Memory B cell (primary cell): ENCODE data around the gene KIRREL1.
"Not testable (repeated sequence)": the region's sequence is repeated elsewhere in the genome, so short reads cannot be mapped to it uniquely, and the experiment has no call there.

ENCODE experiments used
- ATAC-seq: fragments of 150-1000 bp; cut with Tn5 transposase; 2 replicates; pipeline ENCODE4 v1.10.0; 2021; ENCODE audit warnings: low read depth, mild to moderate bottlenecking, moderate library complexity
- DNase-seq, 2 donors: peaks; one replicate each; pipeline ENCODE4 v3.0.0; 2022; ENCODE audit warnings: low spot score in 2 of 2
- H3K27ac Mint-ChIP-seq: one replicate; pipeline ENCODE4 v1.8.0; 2022; ENCODE audit warnings: mild to moderate bottlenecking, moderate library complexity, mixed read lengths
- H3K27me3 Mint-ChIP-seq: one replicate; pipeline ENCODE4 v1.8.0; 2022; ENCODE audit warnings: mixed read lengths
- H3K36me3 Mint-ChIP-seq: one replicate; pipeline ENCODE4 v1.8.0; 2022; ENCODE audit warnings: mild to moderate bottlenecking, mixed read lengths
- H3K4me1 Mint-ChIP-seq: one replicate; pipeline ENCODE4 v1.8.0; 2022; ENCODE audit warnings: mixed read lengths
- H3K4me3 Mint-ChIP-seq: one replicate; pipeline ENCODE4 v1.8.0; 2022; ENCODE audit warnings: mild to moderate bottlenecking, moderate library complexity, mixed read lengths
- H3K9me3 Mint-ChIP-seq: one replicate; pipeline ENCODE4 v1.8.0; 2022; ENCODE audit warnings: mixed read lengths

KIRREL1 gene

GRCh38 chr1:158117854-158118704, 124.6 kb downstream of the KIRREL1 start:
- Mint-ChIP-seq H3K27me3 (peaks cover 6% of the 10 kb centered on the region), H3K36me3 (no peaks in the 10 kb centered on the region), H3K27ac (no peak overlapping the region), H3K9me3 (no peaks in the 10 kb centered on the region), H3K4me1 (peaks cover 21% of the 10 kb centered on the region), H3K4me3 (peak overlapping the region; percentile 69)
- ATAC-seq (peak; percentile 56), DNase-seq (peak; percentile 53 to 55)

DNA sequence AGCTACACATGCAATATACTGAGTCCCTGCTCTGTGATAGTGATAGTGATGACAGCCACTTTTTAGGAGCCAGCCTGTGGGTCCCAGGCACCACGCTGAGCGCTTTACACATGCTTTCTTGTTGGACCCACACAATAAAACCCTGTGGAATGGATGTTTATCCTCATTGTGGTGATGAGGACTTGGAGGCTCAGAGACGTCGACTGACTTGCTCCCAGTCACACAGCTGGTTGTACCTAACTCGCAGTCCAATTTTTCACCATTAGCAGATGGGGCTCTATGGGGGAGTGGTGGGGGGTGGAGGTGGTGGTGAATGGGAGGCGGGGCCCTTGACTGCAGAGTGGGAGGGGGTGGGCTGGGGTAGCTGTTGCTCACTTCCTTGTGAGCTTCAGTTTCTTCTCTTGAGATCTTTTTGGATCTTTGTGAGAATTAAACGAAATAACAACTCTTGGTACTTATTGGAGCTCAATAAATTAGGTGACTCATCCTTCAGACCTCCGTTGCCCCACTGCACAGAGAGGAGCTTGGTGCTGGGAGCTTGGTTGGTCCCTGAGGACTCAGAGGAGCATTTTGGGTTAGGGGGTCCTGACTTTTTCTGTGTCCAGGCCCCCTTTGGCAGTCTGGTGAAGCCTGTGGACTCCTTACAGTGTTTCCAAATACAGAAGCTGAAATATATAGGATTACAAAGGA, 125.4 kb downstream of the KIRREL1 start:
- no peaks in the 10 kb centered on the region for H3K36me3 Mint-ChIP-seq
- peaks cover 18% of the 10 kb centered on the region for H3K4me1 Mint-ChIP-seq
- H3K4me3 Mint-ChIP-seq = no peak overlapping the region
- no peak for DNase-seq
- no peaks in the 10 kb centered on the region for H3K9me3 Mint-ChIP-seq
- H3K27me3 Mint-ChIP-seq = peaks cover 6% of the 10 kb centered on the region
- H3K27ac Mint-ChIP-seq = no peak overlapping the region
- ATAC-seq = no peak

DNA sequence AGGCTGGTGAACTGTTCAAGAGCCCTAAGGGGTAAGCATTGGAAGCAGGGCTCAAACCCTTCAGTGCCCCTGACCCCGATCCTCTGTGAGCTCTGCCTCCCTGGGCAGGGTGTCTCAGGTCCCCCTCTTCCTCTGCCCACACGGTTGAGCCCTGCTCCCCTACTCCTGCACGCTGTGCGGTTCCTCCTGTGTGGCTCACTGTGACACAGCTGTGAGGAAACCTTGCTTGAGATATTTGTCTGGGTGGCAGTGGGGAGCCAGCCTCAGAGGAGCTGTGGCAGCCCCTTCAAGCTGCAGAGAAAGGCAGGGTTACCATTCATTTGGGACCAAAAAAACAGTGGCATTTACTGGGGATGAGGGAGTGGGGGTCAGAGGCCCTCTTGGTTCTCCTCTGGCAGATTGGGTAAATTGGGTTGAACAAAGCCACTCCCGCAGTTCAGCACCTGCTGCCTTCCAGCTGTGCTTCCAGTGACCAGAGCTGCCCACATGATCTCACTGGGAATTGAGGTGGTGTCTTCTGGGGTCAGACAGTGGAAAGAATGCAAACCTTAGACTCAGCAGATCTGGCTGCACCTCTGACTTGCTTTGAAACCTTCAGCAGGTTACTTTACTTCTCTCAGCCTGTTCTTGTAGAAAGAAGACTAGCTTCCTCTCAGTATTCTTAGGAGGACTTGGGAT, 126.7 kb downstream of the KIRREL1 start:
- Mint-ChIP-seq H3K27me3 (peaks cover 6% of the 10 kb centered on the region), H3K36me3 (no peaks in the 10 kb centered on the region)

GRCh38 chr1:158121604-158122254, 128.3 kb downstream of the KIRREL1 start:
- peak; percentile 61 for ATAC-seq
- no peaks in the 10 kb centered on the region for H3K9me3 Mint-ChIP-seq
- H3K27ac Mint-ChIP-seq = no peak overlapping the region
- H3K4me3 Mint-ChIP-seq = no peak overlapping the region
- H3K36me3 Mint-ChIP-seq = no peaks in the 10 kb centered on the region
- no peaks in the 10 kb centered on the region for H3K27me3 Mint-ChIP-seq
- H3K4me1 Mint-ChIP-seq = peaks cover 14% of the 10 kb centered on the region
- peak; percentile 37 to 54 for DNase-seq

More for the DNA sequence above, 126.7 kb downstream of the KIRREL1 start:
- Mint-ChIP-seq H3K4me3 (no peak overlapping the region), H3K9me3 (no peaks in the 10 kb centered on the region), H3K27ac (no peak overlapping the region), H3K4me1 (peaks cover 17% of the 10 kb centered on the region)
- ATAC-seq (no peak), DNase-seq (no peak)

DNA sequence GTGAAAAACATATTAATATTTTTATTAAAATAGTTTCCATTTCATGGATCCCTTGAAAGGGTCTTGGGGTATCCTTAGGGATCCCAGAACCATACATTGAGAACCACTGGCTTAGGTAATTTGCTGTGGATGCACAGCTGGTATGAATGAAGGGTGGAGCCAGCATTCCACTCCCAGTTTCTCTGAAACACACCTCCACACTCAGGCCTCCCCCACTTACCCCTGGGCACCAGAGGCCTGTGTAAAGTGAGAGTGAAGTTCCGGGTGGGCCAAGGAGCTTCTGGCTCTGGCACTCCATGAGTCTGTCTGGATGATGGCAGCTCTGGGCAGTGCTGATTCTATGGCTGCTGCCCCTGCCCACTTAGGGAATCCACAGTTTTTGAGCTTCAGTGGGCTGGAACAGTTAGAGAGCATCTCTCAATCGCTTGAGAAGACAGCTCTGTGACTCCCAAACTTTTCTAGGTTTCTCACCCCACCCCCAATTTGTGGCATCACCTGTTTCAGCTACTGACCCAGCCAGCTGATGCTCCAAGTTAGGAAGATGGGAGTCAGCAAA, 129.5 kb downstream of the KIRREL1 start:
- Mint-ChIP-seq H3K9me3 (no peaks in the 10 kb centered on the region), H3K4me1 (peaks cover 10% of the 10 kb centered on the region), H3K27me3 (no peaks in the 10 kb centered on the region), H3K27ac (no peak overlapping the region), H3K36me3 (no peaks in the 10 kb centered on the region), H3K4me3 (no peak overlapping the region)
- ATAC-seq = no peak
- DNase-seq = no peak

DNA sequence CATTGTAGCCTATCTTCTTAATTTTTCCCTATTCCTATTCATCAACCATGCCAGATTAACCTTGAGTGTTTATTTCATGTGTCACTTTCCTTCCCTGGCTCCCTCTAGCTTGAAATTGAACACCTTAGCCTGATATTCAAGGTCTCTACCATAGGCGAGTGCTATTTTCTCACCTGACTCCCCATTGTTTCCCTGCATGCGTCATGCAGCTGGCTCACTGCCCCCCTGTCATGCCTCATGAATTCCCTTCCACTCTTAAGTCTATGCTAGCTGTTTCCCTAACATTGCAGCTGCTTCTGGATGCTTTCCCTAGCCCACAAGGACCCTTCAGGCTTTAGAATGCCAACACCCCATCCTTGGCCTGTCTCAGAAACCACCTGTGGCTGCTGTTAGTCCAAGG, 130.6 kb downstream of the KIRREL1 start:
- ATAC-seq (no peak), DNase-seq (no peak)
- H3K4me1 Mint-ChIP-seq = peaks cover 4% of the 10 kb centered on the region
- no peak overlapping the region for H3K27ac Mint-ChIP-seq
- no peaks in the 10 kb centered on the region for H3K9me3 Mint-ChIP-seq
- no peak overlapping the region for H3K4me3 Mint-ChIP-seq
- H3K36me3 Mint-ChIP-seq = no peaks in the 10 kb centered on the region
- H3K27me3 Mint-ChIP-seq = no peaks in the 10 kb centered on the region

DNA sequence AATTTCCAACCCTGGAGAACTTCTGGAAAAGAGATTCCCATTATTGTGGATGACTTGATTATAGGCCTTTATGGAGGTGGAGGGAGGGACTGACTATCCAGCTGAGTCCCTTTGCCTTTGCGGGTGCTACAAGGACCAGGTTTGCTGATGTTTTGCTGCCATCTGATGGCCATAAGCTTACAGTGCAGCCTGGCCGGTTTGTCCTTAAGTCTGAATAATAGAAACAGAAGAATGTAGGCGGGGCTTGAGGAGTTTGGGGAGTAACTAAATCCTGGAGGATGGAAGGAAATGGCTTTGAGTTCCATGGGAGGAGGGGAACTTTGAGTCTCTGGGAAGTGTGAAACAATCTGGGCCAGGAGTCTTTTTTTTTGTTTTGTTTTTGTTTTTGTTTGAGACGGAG, 131.6 kb downstream of the KIRREL1 start:
- Mint-ChIP-seq H3K27me3 (no peaks in the 10 kb centered on the region), H3K36me3 (no peaks in the 10 kb centered on the region), H3K4me1 (peaks cover 4% of the 10 kb centered on the region), H3K4me3 (no peak overlapping the region), H3K9me3 (no peaks in the 10 kb centered on the region), H3K27ac (no peak overlapping the region)
- ATAC-seq = peak; percentile 88
- DNase-seq = peak; percentile 75 to 78

DNA sequence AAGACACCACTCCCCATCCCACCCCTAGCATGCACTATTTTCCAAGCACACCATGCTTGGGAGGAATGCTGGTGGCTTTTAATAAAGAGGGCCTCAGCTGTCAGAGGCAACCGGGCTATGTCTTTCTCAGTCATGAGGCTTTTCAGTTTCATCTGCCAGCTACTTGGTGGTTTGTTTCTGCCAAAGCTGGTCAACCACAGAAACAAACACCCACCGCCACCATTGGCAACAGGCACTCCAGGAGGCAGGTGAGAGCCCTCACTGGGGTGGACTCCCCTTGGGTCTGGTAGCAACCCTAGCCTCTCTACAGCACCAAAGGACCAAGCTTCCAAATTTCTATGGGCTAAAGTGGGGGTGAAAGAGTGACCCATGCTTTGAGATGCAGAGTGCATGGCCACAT, 133.0 kb downstream of the KIRREL1 start:
- no peaks in the 10 kb centered on the region for H3K36me3 Mint-ChIP-seq
- no peaks in the 10 kb centered on the region for H3K9me3 Mint-ChIP-seq
- H3K4me3 Mint-ChIP-seq = no peak overlapping the region

GRCh38 chr1:158128531-158128930, 135.1 kb downstream of the KIRREL1 start:
- not testable (repeated sequence) for DNase-seq, H3K36me3 Mint-ChIP-seq, H3K27ac Mint-ChIP-seq, ATAC-seq, H3K4me3 Mint-ChIP-seq, H3K9me3 Mint-ChIP-seq, H3K27me3 Mint-ChIP-seq, H3K4me1 Mint-ChIP-seq

More for the DNA sequence above, 133.0 kb downstream of the KIRREL1 start:
- no peaks in the 10 kb centered on the region for H3K27me3 Mint-ChIP-seq
- ATAC-seq (no peak), DNase-seq (no peak)
- H3K27ac Mint-ChIP-seq = no peak overlapping the region
- peaks cover 4% of the 10 kb centered on the region for H3K4me1 Mint-ChIP-seq

DNA sequence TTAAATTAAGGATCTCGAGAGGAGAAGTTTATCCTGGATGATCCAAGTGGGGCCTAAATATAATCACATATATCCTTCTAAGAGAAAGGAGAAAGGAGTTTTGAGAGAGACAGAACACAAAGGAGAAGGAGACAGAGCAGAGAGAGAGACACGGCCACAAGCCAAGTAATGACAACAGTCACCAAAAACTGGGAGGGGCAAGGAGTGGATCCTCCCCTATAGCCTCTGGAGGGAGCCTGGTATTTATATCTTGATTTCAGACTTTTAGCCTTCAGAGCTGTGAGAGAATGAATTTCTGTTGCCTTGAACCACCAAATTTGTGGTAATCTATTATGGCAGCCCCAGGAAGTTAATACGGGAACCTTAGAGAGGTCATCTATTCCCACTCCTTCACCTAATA, 137.8 kb downstream of the KIRREL1 start:
- H3K27me3 Mint-ChIP-seq = no peaks in the 10 kb centered on the region
- no peak for ATAC-seq
- no peak for DNase-seq
- H3K36me3 Mint-ChIP-seq = no peaks in the 10 kb centered on the region
- no peaks in the 10 kb centered on the region for H3K4me1 Mint-ChIP-seq
- H3K9me3 Mint-ChIP-seq = no peaks in the 10 kb centered on the region
- no peak overlapping the region for H3K4me3 Mint-ChIP-seq
- H3K27ac Mint-ChIP-seq = no peak overlapping the region

GRCh38 chr1:158140764-158141192, 147.3 kb downstream of the KIRREL1 start:
- Mint-ChIP-seq H3K36me3 (no peaks in the 10 kb centered on the region), H3K9me3 (no peaks in the 10 kb centered on the region), H3K4me1 (no peaks in the 10 kb centered on the region), H3K4me3 (no peak overlapping the region), H3K27me3 (no peaks in the 10 kb centered on the region), H3K27ac (no peak overlapping the region)
- DNase-seq = no peak
- no peak for ATAC-seq

GRCh38 chr1:158145173-158145719, 151.8 kb downstream of the KIRREL1 start:
- Mint-ChIP-seq H3K4me3 (no peak overlapping the region), H3K27me3 (no peaks in the 10 kb centered on the region), H3K36me3 (peaks cover 4% of the 10 kb centered on the region), H3K9me3 (peaks cover 5% of the 10 kb centered on the region), H3K4me1 (peaks cover 23% of the 10 kb centered on the region), H3K27ac (no peak overlapping the region)
- no peak for ATAC-seq
- no peak for DNase-seq

- no peak overlapping the region for H3K27ac Mint-ChIP-seq
- no peak overlapping the region for H3K4me3 Mint-ChIP-seq
- H3K27me3 Mint-ChIP-seq = no peaks in the 10 kb centered on the region
- peaks cover 30% of the 10 kb centered on the region for H3K4me1 Mint-ChIP-seq
- DNase-seq (no peak), ATAC-seq (no peak)
- peaks cover 4% of the 10 kb centered on the region for H3K36me3 Mint-ChIP-seq
- peaks cover 5% of the 10 kb centered on the region for H3K9me3 Mint-ChIP-seq
These were observed 152.7 kb downstream of the KIRREL1 start for GRCh38 chr1:158146165-158146564.
